ENCODE measurements around the gene DTNB. TPM values are rescaled to one million over a fixed set of nuclear protein-coding genes. Genes with fewer than 3 reads are reported as not detected.
"Not testable (repeated sequence)": the region's sequence is repeated elsewhere in the genome, so short reads cannot be mapped to it uniquely, and the experiment has no call there.

Gene DTNB
- 9.2 TPM for total RNA-seq

GRCh38 chr2:25673300-25674076, at the start of gene DTNB:
Gene DTNB (minus strand): TSS chr2:25673577. CDS start chr2:25652660, 20,917 bp downstream.
- peak; percentile 74 for DNase-seq

GRCh38 chr2:25722224-25722623, 48.8 kb upstream of the DTNB start:
- no peak for DNase-seq

- DNase-seq = no peak
Observed at GRCh38 chr2:25720575-25720974, 47.2 kb upstream of the DTNB start.

GRCh38 chr2:25714740-25715139, 41.4 kb upstream of the DTNB start:
- DNase-seq = no peak

- DNase-seq = no peak
Observed at GRCh38 chr2:25712455-25712854, 39.1 kb upstream of the DTNB start.

- DNase-seq = no peak
Observed at GRCh38 chr2:25711675-25712354, 38.4 kb upstream of the DTNB start.

- DNase-seq = no peak
Observed at GRCh38 chr2:25710750-25711149, 37.4 kb upstream of the DTNB start.

GRCh38 chr2:25709349-25709748, 36.0 kb upstream of the DTNB start:
- no peak for DNase-seq

GRCh38 chr2:25707927-25708590, 34.7 kb upstream of the DTNB start:
- no peak for DNase-seq

GRCh38 chr2:25705575-25705974, 32.2 kb upstream of the DTNB start:
- DNase-seq = not testable (repeated sequence)

- no peak for DNase-seq
Observed at GRCh38 chr2:25701801-25702200, 28.4 kb upstream of the DTNB start.

- DNase-seq = no peak
Observed at GRCh38 chr2:25700221-25700660, 26.9 kb upstream of the DTNB start.

- no peak for DNase-seq
Observed at GRCh38 chr2:25699216-25699615, 25.8 kb upstream of the DTNB start.

- DNase-seq = no peak
Observed at GRCh38 chr2:25698752-25699151, 25.4 kb upstream of the DTNB start.

- no peak for DNase-seq
Observed at GRCh38 chr2:25697559-25698341, 24.4 kb upstream of the DTNB start.

GRCh38 chr2:25692737-25693445, 19.5 kb upstream of the DTNB start:
- no peak for DNase-seq

GRCh38 chr2:25692143-25692542, 18.8 kb upstream of the DTNB start:
- DNase-seq = no peak

- no peak for DNase-seq
Observed at GRCh38 chr2:25690058-25690457, 16.7 kb upstream of the DTNB start.

- no peak for DNase-seq
Observed at GRCh38 chr2:25688236-25688635, 14.9 kb upstream of the DTNB start.

- no peak for DNase-seq
Observed at GRCh38 chr2:25685741-25686140, 12.4 kb upstream of the DTNB start.

- no peak for DNase-seq
Observed at GRCh38 chr2:25684577-25685473, 11.4 kb upstream of the DTNB start.
